GM12878 (cell line): ENCODE measurements around the gene ST6GALNAC3. TPM values are rescaled to one million over a fixed set of nuclear protein-coding genes. Genes with fewer than 3 reads are reported as not detected.

Experiments used
- ATAC-seq: fragments of 200-7000 bp; cut with Tn5 transposase; 3 replicates; pipeline ENCODE4 v1.9.1; 2020; ENCODE audit warnings: mild to moderate bottlenecking, moderate library complexity
- BruUV-seq: library from RNA; stranded (reverse); fragments of 400-500 nt; replicated peaks from 2 replicates; lab custom pipeline; 2021; lab: Mats Ljungman, UMichigan
- CTCF ChIA-PET: fragments of 300-600 bp; sonication (Branson Sonifier 250); formaldehyde crosslinking; extraction: SDS; loops from one replicate; lab custom pipeline; 2021; ENCODE audit warnings: inconsistent platforms; lab: Yijun Ruan, JAX
- POLR2A ChIA-PET: fragments of 350-600 bp; formaldehyde crosslinking; extraction: SDS; loops from one replicate; lab custom pipeline; 2021; ENCODE audit warnings: inconsistent platforms; lab: Charles Lee
- RAD21 ChIA-PET: fragments of 300-600 bp; sonication (Branson Sonifier 250); formaldehyde crosslinking; loops from one replicate; lab custom pipeline; 2023; ENCODE audit warnings: antibody characterized with exemption; ENCODE audit not compliant: unreplicated experiment; lab: Charles Lee
- SMC1A ChIA-PET: fragments of 300-600 bp; sonication (Branson Sonifier 250); formaldehyde crosslinking; loops from one replicate; lab custom pipeline; 2023; ENCODE audit not compliant: unreplicated experiment, uncharacterized antibody; lab: Charles Lee
- DNase-seq: peaks from one replicate; pipeline ENCODE4 v3.0.0-alpha.2; 2011; ENCODE audit warnings: low read depth, low spot score
- FAIRE-seq: peaks from 3 replicates; lab custom pipeline; 2011; peaks lifted over from hg19 to GRCh38; lab: Jason Lieb, UNC
- H2AFZ ChIP-seq: 2 replicates; pipeline ENCODE4 v1.6.0; 2011; ENCODE audit warnings: low read depth, low read length, control low read depth; ENCODE audit not compliant: control insufficient read depth
- H3K27ac ChIP-seq: 2 replicates; pipeline ENCODE4 v1.5.1; 2011; ENCODE audit warnings: control low read depth; ENCODE audit not compliant: control insufficient read depth, insufficient read depth
- H3K27me3 ChIP-seq, 2 experiments: replicated peaks in 1 of 2; 2 replicates each; pipeline versions ENCODE4 v1.6.0 to v1.6.1; 2011; ENCODE audit warnings: low read length in 1 of 2; ENCODE audit not compliant: control insufficient read depth in 2 of 2, insufficient read depth in 2 of 2
- H3K36me3 ChIP-seq, 2 experiments: 2 replicates each; pipeline ENCODE4 v1.5.1; 2011; ENCODE audit warnings: low read length in 1 of 2; ENCODE audit not compliant: control insufficient read depth in 2 of 2, insufficient read depth in 2 of 2
- H3K4me1 ChIP-seq: 2 replicates; pipeline ENCODE4 v1.6.1; 2011; ENCODE audit warnings: mild to moderate bottlenecking, low read length, moderate library complexity, mixed read lengths; ENCODE audit not compliant: control insufficient read depth, insufficient read depth
- H3K4me2 ChIP-seq: 2 replicates; pipeline ENCODE4 v1.6.0; 2011; ENCODE audit warnings: control low read depth; ENCODE audit not compliant: control insufficient read depth, insufficient read depth
- H3K4me3 ChIP-seq: fragments of 200-600 bp; sonication (generic); 2 replicates; pipeline ENCODE4 v1.5.1; 2016
- H3K79me2 ChIP-seq: 2 replicates; pipeline ENCODE4 v1.6.0; 2011; ENCODE audit warnings: low read length; ENCODE audit not compliant: control insufficient read depth, insufficient read depth
- H3K9ac ChIP-seq: 2 replicates; pipeline ENCODE4 v1.8.0; 2011; ENCODE audit warnings: low read length, control low read depth, mixed read lengths; ENCODE audit not compliant: control insufficient read depth, insufficient read depth
- H3K9me3 ChIP-seq: replicated peaks from 3 replicates; pipeline ENCODE4 v1.5.1; 2011; ENCODE audit warnings: mild to moderate bottlenecking, low read length; ENCODE audit not compliant: control insufficient read depth, insufficient read depth
- H4K20me1 ChIP-seq: 2 replicates; pipeline ENCODE4 v1.6.0; 2011; ENCODE audit not compliant: control insufficient read depth, insufficient read depth
- BHLHE40 ChIP-seq, 2 experiments: fragments of 450-650 bp in 1 of 2; IDR thresholded peaks; 2 replicates each; pipeline ENCODE4 v1.6.1; 2011 to 2017; ENCODE audit warnings: low read depth in 2 of 2, borderline replicate concordance in 1 of 2, improper control_type of control experiment in 1 of 2, low read length in 1 of 2, mild to moderate bottlenecking in 1 of 2
- CBX5 ChIP-seq: sonication (generic); IDR thresholded peaks from 2 replicates; pipeline ENCODE4 v1.6.1; 2016; ENCODE audit warnings: low read depth, moderate library complexity, mild to moderate bottlenecking, inconsistent platforms
- NKRF ChIP-seq: fragments of 450-650 bp; conservative IDR thresholded peaks from 2 replicates; pipeline ENCODE4 v1.6.1; 2017; ENCODE audit warnings: mild to moderate bottlenecking, moderate library complexity
- NR2C1 ChIP-seq: fragments of 450-650 bp; IDR thresholded peaks from 2 replicates; pipeline ENCODE4 v1.6.1; 2017; ENCODE audit warnings: antibody characterized with exemption, mild to moderate bottlenecking, moderate library complexity
- POLR2AphosphoS2 ChIP-seq: IDR thresholded peaks from 2 replicates; pipeline ENCODE4 v1.6.1; 2011; ENCODE audit warnings: low read depth, mild to moderate bottlenecking, low read length, improper control_type of control experiment, moderate library complexity
- POLR2AphosphoS5 ChIP-seq: IDR thresholded peaks from 2 replicates; pipeline ENCODE4 v1.6.1; 2011; ENCODE audit warnings: mild to moderate bottlenecking, low read length, inconsistent platforms
- SMC3 ChIP-seq: IDR thresholded peaks from 2 replicates; pipeline ENCODE4 v1.6.1; 2011; ENCODE audit warnings: low read length, improper control_type of control experiment, borderline replicate concordance
- WGBS: methylation state at CpG from one replicate; pipeline ENCODE4 v1.1.6; 2016; ENCODE audit warnings: low lambda C conversion rate; ENCODE audit not compliant: insufficient replicate concordance, insufficient coverage; ENCODE audit errors: missing lambda C conversion rate; 5-methylcytosine and 5-hydroxymethylcytosine counted together
- in situ Hi-C: fragments of 300-500 bp; cut with MboI; formaldehyde crosslinking; loops from 9 replicates; pipeline ENCODE4 v1.14.3; 2018; ENCODE audit warnings: mixed read lengths
- intact Hi-C: fragments of 100-400 bp; cut with micrococcal nuclease; formaldehyde crosslinking; loops from one replicate; pipeline ENCODE4 v1.14.2; 2022; ENCODE audit not compliant: unreplicated experiment
- polyA plus RNA-seq, 11 experiments: library from polyadenylated mRNA; depleted of rRNA in 4 of 11; unstranded in 6 of 11; stranded (reverse) in 5 of 11; fragments of >200 nt; fragmentation: Nextera tagmentation in 4 of 11; fragmentation: Illumina TruSeq in 1 of 11; extraction: Ambion mirVana in 4 of 11; extraction: Trizol in 1 of 11; gene quantifications; 1 replicate in 1 of 11; 2 replicates in 10 of 11; pipeline versions ENCODE4 v1.2.1 to v1.2.3, GENCODE V29; 2011 to 2016; ENCODE audit warnings: inconsistent platforms in 2 of 11, missing spikeins in 2 of 11, low read depth in 1 of 11
- total RNA-seq, 4 experiments: library from RNA; depleted of rRNA in 3 of 4; stranded (reverse); fragments of >200 nt in 3 of 4; fragmentation: Illumina TruSeq in 1 of 4; extraction: Trizol in 1 of 4; gene quantifications; 2 replicates each; pipeline versions ENCODE4 v1.2.1 to v1.2.3, GENCODE V29; 2013 to 2021

The ST6GALNAC3 gene
- total and polyA plus RNA-seq, 10 of the 15 experiments (the other 5 are each of a cell fraction or from before 2014, with no cell fraction given) = 0.04 to 0.68 (median 0.18) TPM; not detected in 3

DNA sequence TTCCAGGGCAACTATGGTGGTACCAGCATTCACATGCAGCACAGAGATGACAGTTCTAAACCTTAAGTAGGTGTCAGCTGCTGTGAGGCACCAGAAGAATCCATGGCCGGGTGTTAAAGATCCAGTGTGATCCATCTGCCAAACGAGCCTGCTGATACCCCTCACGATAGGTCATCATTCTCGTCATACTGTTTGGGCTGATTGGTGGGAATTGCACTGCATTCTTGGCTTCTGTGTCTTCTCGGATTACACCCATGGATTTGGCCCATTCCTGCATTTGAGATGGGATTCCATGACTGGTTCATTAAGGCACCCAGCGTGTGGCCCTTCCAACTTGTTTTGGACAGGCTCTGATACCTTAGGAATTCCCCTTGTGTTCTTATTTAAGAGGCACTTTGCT is 55.2 kb downstream of the ST6GALNAC3 start:
- no peaks in the 10 kb centered on the region for H3K36me3 ChIP-seq
- no peak overlapping the region for H2AFZ ChIP-seq
- DNase-seq (no peak), FAIRE-seq (no peak), ATAC-seq (no peak)
- intact Hi-C loops = no loop called here
- no peak overlapping the region for H3K27ac ChIP-seq
- ChIA-PET SMC1A (no interaction called here), POLR2A (no interaction called here), CTCF (no interaction called here), RAD21 (no interaction called here)
- no peaks in the 10 kb centered on the region for H3K79me2 ChIP-seq
- no TSS peak for BruUV-seq
- no peak overlapping the region for H3K4me3 ChIP-seq
- H3K9me3 ChIP-seq = no peaks in the 10 kb centered on the region
- no peak overlapping the region for H3K4me2 ChIP-seq
- H4K20me1 ChIP-seq = no peaks in the 10 kb centered on the region
- TF ChIP-seq SMC3 = no peak
- TF ChIP-seq POLR2AphosphoS5 = no peak
- no peak for TF ChIP-seq POLR2AphosphoS2
- no peak for TF ChIP-seq NKRF
- TF ChIP-seq BHLHE40 (IDR thresholded peaks at IDR 0.05; ENCODE audit: borderline replicate concordance in 1 of 2, low read depth in 2 of 2, low read length in 1 of 2) = no peak
- TF ChIP-seq NR2C1 = no peak
- no peak for TF ChIP-seq CBX5
- H3K9ac ChIP-seq = no peak overlapping the region
- in situ Hi-C loops = no loop called here
- H3K27me3 ChIP-seq = no peaks in the 10 kb centered on the region
- 7% methylated on average over 6 of the region's 6 CpGs for WGBS
- H3K4me1 ChIP-seq = no peaks in the 10 kb centered on the region
